HG03342 (cell line): ENCODE measurements around the gene LINS1.
A peak's percentile ranks its signal among the peaks of the same experiment; 100 is the strongest.
"Not testable (repeated sequence)": the region's sequence is repeated elsewhere in the genome, so short reads cannot be mapped to it uniquely, and the experiment has no call there.

ENCODE experiments used
- ATAC-seq: cut with Tn5 transposase; IDR thresholded peaks from one replicate; pipeline ENCODE4 v1.9.1; 2021; ENCODE audit warnings: mild to moderate bottlenecking, moderate library complexity; ENCODE audit not compliant: unreplicated experiment

LINS1 gene

DNA sequence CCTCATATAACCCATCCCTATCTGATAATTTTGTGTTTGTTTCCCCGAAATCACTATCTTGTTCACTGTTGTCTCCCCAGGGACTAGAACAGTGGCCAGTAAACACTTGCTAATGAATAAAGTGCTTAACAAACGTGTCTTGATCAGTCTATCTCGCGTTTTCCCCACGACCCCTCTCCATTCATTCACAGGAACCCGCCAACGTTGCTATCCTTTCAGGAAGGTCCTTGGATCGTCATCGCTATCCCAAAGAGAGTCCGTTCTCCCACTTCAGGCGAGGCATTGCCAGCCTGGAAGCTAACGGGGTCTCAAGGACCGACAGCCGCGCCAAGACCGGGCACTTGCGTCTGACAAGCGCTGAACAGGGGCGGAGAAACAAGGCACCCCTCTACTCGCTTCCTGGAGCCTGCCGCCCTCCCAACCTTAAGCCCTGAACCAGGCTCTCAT is 344 bp downstream of the LINS1 start:
- ATAC-seq = peak; percentile 3

DNA sequence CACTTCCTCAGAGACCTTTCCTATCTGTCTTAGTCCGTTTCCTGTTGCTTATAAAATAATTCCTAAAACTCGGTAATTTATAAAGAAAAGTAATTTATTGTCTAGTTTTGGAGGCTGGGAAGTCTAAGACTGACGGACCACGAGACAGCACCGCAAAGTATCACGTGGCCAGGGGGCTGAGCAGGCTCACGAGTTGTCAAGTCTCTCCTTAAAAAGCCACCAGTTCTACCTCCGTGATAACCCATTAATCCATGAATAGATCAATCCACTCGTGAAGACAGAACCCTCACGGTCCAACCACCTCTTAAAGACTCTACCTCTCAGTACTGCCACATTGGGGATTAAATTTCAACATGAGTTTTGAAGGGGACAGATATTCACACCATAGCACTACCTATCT is 821 bp downstream of the LINS1 start:
- ATAC-seq = no peak

DNA sequence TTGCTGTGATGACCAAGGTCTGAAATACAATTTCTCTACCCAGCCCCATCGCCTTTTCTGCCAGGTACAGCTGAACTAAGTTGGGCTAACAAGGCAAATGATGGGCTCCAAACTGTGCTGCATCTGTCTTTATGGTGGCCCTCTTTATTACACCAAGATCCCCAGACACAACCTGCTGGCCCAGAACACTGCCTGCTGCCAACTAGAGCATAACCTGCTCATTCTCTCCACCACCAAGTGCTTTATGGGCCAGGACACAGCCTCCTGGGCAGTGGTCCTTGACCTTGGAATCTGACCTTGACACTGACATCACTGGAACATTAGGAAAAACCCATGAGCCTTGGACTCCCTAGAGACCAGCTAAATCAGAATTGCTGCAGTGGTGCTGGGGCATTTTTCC is 3.3 kb downstream of the LINS1 start:
- no peak for ATAC-seq

- no peak for ATAC-seq
Observed at GRCh38 chr15:100597862-100598261, 4.1 kb downstream of the LINS1 start.

DNA sequence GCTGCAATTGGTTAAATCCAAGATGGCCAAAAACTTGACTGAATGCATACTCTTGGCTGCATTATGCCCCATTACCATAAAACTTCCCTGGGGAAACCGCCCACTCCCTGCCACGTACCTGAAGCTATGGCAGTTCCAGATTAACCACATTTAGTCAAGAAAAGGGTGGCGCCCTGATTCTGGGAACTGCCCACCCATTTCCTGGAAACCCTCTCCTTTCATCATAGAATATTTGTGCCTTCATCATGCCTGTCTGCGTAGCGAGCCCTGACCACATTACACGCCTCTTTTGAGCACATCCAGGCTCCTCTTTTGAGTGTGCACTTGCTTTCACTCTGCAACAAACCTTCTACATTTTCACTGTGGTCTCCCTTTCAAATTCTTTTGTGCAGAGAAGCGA is 5.2 kb downstream of the LINS1 start:
- peak; percentile 86 for ATAC-seq

GRCh38 chr15:100595964-100596363 is 6.0 kb downstream of the LINS1 start:
- no peak for ATAC-seq

DNA sequence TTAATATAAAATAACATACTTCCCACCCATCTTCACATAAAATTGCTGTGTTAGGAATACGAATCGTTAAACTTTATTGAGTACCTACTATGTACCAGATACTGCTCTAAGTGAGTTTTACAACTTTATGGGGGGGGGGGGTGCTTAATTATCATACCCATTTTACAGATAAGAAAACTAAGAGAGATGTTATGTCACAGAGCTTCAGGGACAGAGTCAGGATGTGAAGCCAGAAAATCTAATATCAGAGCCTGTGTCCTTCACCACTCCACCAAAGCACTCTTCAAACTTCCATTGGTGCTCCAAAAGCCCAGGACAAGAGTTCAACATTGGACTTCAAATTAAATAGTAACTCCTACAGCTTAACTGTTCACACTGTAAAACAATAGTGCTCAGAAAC is 8.6 kb downstream of the LINS1 start:
- ATAC-seq = no peak

DNA sequence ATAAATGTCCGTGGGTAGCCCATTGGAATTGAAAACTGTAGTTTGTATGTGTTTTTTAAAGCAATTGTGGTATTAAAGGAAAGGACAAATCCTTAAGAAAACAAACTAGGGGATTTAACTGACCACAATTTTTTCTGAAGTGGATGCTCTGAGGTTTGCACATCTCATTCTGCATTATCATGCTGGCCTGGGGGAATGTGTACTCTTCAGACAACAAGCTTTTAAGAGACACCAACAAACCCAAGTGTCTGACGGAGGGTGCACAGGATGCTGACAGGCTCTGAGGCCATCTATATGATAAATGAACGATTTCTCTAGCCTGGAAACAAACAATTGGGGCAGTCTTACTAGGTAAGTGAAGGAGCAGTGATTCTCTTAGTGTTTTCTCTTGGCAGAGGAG is 9.1 kb downstream of the LINS1 start:
- ATAC-seq = no peak

DNA sequence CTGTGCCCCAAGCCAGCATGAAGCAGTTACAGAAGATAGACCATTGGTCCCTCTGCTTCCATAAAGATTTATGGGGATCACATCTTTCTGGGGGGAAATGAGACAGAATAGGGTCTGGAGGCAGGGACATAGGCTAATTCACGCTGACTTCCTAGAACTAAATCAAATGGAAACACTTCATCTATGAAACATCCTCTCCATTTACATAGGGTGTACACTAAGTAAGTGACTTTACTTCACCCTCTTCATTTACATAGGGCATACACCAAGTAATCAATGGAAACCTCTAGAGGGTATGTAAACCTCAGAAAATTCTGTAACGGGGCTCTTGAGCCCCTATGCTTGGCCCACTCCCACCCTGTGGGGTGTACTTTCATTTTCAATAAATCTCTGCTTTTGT is 10.1 kb downstream of the LINS1 start:
- ATAC-seq = no peak

DNA sequence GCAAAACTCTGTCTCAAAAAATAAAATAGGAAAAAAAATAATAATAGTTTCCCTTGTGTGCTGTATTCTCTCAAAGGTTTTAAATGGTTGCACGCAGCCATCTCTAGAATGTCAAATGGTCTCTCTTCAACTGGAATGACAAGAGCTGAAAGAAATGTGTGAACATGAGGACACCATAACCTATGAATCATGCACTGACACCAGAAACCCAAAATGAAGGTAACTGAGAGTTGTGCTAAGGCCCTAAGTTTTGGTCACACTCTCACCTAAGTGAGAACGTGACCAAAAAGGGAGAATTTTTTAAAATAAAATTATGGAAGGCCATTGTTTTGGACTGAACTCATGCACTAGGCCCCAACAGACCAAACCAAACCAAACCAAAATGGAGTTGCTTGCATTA is 10.8 kb downstream of the LINS1 start:
- ATAC-seq = not testable (repeated sequence)

GRCh38 chr15:100588638-100589242 is 13.2 kb downstream of the LINS1 start:
- no peak for ATAC-seq

- no peak for ATAC-seq
Observed at GRCh38 chr15:100580414-100580813, 21.6 kb downstream of the LINS1 start.

GRCh38 chr15:100573526-100573925 is 28.5 kb downstream of the LINS1 start:
- ATAC-seq = no peak

DNA sequence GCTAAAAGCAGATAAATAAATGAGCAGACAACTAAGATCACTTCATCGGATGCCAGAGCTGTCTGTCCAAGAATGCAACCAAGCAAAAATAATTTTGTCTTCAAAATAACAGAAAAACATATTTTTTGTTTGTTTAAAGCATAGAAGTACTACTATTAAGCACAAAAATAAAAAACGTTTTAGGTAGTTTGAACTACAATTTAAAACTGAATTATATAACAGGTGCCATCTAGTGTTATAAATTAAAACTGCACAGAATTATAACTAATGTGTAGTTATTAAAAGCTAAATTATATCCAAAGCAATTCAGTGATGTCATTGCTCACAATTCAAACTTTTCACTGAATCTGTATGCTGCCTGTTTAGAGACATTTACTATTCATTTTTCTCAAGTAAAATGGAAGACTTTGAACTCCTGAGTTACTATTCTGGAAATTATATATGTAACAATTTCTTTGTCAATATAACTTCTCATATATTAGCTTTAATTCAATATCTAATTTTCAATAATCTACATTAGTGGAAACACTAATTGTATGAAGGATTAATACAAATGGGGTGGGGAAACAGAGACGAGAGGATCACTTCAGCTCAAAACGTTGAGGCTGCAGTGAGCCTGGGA is 29.5 kb downstream of the LINS1 start:
- ATAC-seq = no peak

- no peak for ATAC-seq
Observed at GRCh38 chr15:100571592-100572167, 30.3 kb downstream of the LINS1 start.

- ATAC-seq = peak; percentile 72
Observed at GRCh38 chr15:100570735-100571313, 31.2 kb downstream of the LINS1 start.

DNA sequence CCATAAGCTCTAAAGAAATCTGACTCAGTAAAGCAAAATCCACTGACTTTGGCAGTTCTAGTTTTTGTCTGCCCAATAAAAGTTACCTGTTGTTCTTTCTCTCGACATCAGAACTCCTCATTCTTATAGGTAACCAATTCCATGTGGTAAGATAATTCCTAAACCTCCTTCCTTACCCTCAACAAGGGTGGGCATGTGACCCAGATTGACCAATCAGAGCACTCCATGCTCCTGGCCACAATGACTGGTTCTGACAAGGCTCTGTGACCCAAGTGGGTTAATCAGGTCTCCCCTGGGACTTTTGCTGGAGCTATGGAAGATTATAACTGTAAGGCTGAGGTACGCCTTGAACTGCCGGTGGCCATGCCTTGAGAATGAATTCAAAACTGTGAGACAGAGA is 31.7 kb downstream of the LINS1 start:
- peak; percentile 29 for ATAC-seq

- ATAC-seq = no peak
Observed at GRCh38 chr15:100569391-100569790, 32.6 kb downstream of the LINS1 start.

- no peak for ATAC-seq
Observed at GRCh38 chr15:100566850-100567628, 34.9 kb downstream of the LINS1 start.

GRCh38 chr15:100565591-100565990 is 36.4 kb downstream of the LINS1 start:
- no peak for ATAC-seq

DNA sequence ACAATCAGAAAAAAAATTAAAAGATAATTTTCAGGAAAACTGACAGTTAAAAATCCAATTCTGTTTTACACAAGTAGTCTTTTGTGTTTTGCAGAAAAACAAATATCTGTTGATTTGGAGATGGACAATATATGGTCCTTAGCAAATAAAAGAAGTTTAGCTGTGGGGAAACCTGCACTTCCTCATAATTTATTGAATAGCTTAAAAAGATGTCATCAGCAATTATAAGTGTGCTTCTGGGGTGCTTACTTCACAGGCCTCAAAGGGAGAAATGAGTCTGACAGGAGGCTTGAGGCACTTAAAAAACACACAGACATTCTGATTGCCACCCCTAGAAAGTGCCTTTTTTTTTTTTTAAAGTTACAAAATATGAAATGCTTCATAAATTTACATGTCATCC is 41.7 kb downstream of the LINS1 start:
- no peak for ATAC-seq
